Muscle layer of colon (tissue), 2 donors: ENCODE data around the gene UNC13D.

Experiments
- H3K27ac ChIP-seq: one replicate; pipeline ENCODE4 v1.7.0; 2013; ENCODE audit warnings: low read depth, mild to moderate bottlenecking, low read length, moderate library complexity
- H3K27me3 ChIP-seq, 2 donors: one replicate each; pipeline ENCODE4 v1.7.0; 2013; ENCODE audit warnings: low read length in 2 of 2, mild to moderate bottlenecking in 2 of 2; ENCODE audit not compliant: insufficient read depth in 2 of 2, control insufficient read depth in 1 of 2
- H3K36me3 ChIP-seq: one replicate; pipeline ENCODE4 v1.7.0; 2013; ENCODE audit warnings: mild to moderate bottlenecking, low read length; ENCODE audit not compliant: insufficient read depth
- H3K4me1 ChIP-seq: one replicate; pipeline ENCODE4 v1.7.0; 2013; ENCODE audit warnings: mild to moderate bottlenecking, low read length; ENCODE audit not compliant: insufficient read depth
- H3K4me3 ChIP-seq, 2 donors: one replicate each; pipeline ENCODE4 v1.7.0; 2013; ENCODE audit warnings: low read length in 2 of 2, low read depth in 1 of 2, mild to moderate bottlenecking in 1 of 2, moderate library complexity in 1 of 2
- H3K9ac ChIP-seq: one replicate; pipeline ENCODE4 v1.7.0; 2013; ENCODE audit warnings: low read length
- H3K9me3 ChIP-seq: one replicate; pipeline ENCODE4 v1.7.0; 2013; ENCODE audit warnings: mild to moderate bottlenecking, low read length
- donor health status: abdominal sarcoma.
- donor health status: Adenocarcinoma of cecum.

UNC13D gene

GRCh38 chr17:75846692-75847613 is 2.7 kb upstream of the UNC13D start:
- H3K4me1 ChIP-seq, result peaks cover 50% of the 10 kb centered on the region
- no peaks in the 10 kb centered on the region for H3K27me3 ChIP-seq
- H3K36me3 ChIP-seq, result peaks cover 60% of the 10 kb centered on the region
- H3K27ac ChIP-seq, result no peak overlapping the region
- no peaks in the 10 kb centered on the region for H3K9me3 ChIP-seq
- H3K9ac ChIP-seq, result no peak overlapping the region
- H3K4me3 ChIP-seq, result no peak overlapping the region

DNA sequence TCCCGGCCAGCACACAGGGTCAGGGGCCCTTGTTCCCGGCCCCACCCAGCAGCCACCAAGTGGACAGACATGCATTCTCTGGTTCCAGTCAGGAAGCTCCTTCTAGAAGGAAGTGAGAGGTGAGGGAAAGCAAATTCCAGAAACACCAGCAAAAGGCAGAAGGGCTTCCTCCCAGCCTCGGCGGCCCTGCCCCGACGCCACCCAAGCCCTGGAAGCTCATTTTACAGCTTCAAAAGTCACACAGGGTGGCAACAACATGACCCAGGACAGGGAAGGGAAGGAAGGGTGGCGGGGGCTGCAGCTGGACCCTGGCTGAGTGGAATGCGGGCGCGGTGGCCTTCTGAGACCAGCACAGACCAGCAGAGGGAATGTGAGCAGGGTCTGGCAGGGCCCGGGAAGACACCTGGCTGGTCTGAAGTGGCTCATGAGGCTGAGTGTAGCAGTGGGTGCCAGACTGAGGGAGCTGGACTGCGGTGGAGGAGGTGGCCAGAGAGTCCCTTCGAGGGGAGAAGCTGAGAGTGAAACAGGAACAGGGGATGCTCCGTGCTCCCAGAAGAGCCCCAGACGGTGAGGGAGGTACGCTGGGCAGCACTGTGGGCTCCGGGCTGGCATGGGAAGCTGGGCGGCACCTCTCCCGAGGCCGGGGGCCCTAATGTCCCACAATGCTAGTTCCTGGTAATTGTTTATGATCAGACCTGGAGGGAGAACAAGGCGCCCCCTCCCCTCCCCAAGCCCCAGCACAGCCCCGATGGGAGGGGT is 1.9 kb upstream of the UNC13D start:
- Histone ChIP-seq H3K4me3 (no peak overlapping the region), H3K4me1 (peaks cover 42% of the 10 kb centered on the region), H3K27me3 (no peaks in the 10 kb centered on the region), H3K9ac (no peak overlapping the region), H3K36me3 (peaks cover 56% of the 10 kb centered on the region), H3K9me3 (no peaks in the 10 kb centered on the region), H3K27ac (no peak overlapping the region)

- Histone ChIP-seq H3K36me3 (peaks cover 46% of the 10 kb centered on the region), H3K4me1 (peaks cover 34% of the 10 kb centered on the region), H3K4me3 (no peak overlapping the region)
Measured at GRCh38 chr17:75845058-75845711, 981 bp upstream of the UNC13D start.

DNA sequence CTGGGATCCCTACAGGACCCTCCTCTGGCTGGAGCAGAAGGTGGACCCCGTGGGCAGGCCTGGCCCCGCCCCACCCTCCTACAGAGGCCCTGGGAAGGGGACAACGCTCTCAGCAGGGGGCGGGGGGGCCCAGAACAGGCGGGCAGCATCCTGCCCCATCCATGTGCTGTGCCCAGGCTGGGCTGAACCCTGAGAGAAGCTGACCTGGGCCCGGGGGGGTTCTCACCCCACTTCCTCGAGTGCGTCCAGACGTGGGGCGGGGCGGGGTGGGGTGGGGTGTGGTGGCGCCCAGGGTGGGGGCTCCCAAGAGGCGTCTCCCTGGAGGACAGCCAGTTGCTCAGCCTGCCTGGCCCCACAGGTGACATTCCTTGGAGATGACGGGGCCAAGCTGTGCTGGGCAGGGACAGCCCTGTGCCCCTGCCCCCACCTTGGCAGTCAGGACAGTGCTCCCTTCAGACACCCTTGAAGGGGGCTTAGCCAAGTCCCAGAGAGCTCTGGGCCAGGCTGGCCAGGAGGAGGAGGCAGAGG is 390 bp upstream of the UNC13D start:
- H3K27me3 ChIP-seq, result no peaks in the 10 kb centered on the region
- no peaks in the 10 kb centered on the region for H3K9me3 ChIP-seq
- H3K4me3 ChIP-seq, result no peak overlapping the region
- no peak overlapping the region for H3K9ac ChIP-seq
- H3K4me1 ChIP-seq, result peaks cover 29% of the 10 kb centered on the region
- H3K27ac ChIP-seq, result peak overlapping the region; percentile 43
- H3K36me3 ChIP-seq, result peaks cover 41% of the 10 kb centered on the region

More at GRCh38 chr17:75845058-75845711, 981 bp upstream of the UNC13D start:
- H3K9ac ChIP-seq, result no peak overlapping the region
- no peaks in the 10 kb centered on the region for H3K9me3 ChIP-seq
- H3K27me3 ChIP-seq, result no peaks in the 10 kb centered on the region
- peak overlapping the region; percentile 43 for H3K27ac ChIP-seq

DNA sequence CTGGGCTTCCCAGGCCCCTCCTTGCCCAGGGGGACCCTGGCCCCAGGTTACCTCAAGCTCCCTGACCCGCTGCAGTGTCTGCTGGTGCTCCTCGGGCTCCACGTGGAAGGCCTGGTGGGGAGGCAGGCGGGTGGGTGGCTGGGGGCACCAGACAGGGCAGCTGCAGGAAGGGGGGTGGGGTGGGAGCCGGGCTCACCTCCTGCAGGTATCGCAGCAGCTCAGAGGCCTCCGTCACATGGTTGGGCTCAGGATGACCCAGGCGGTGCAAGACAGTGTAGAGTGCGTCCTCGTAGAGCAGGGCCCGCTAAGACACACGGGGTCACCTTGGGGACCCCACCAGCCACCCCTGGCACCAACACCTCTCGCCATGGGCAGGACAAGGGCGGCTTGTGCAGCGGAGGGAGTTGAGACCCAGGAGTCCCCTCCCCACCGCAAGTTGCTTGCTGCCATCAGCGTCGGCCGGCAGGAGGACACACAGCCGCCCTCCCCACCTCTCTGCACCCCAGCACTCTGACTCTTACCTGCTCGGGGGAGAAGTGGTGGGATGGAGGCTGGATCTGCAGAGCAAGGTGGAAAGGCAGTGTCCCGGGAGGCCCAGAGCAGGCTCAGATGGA is 1.1 kb downstream of the UNC13D start:
- Histone ChIP-seq H3K9me3 (no peaks in the 10 kb centered on the region), H3K9ac (no peak overlapping the region), H3K36me3 (peaks cover 25% of the 10 kb centered on the region), H3K4me3 (no peak overlapping the region), H3K27me3 (no peaks in the 10 kb centered on the region), H3K27ac (no peak overlapping the region), H3K4me1 (peaks cover 21% of the 10 kb centered on the region)

DNA sequence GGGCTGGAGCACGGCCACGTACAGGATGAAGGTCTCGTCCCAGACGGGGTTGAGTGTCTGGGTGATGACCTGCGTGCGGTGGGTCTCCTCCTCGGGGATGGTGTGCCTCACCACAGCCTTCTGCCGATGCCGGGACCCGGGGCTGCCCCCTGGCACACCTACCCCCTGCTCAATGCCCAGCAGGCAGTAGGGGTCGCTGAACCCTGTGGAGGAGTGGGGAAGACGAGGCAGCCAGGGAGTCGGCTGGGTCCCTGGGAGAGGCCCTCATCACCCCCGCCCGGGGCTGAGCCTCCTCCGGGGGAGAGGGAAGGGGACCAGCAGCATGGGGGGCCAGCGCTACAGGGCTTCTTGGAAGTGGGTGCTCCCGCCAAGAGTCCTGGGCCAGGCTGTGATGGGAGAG is 1.8 kb downstream of the UNC13D start:
- no peaks in the 10 kb centered on the region for H3K27me3 ChIP-seq
- H3K4me1 ChIP-seq, result peaks cover 17% of the 10 kb centered on the region
- H3K9ac ChIP-seq, result no peak overlapping the region
- no peaks in the 10 kb centered on the region for H3K9me3 ChIP-seq
- peaks cover 19% of the 10 kb centered on the region for H3K36me3 ChIP-seq
- no peak overlapping the region for H3K27ac ChIP-seq
- no peak overlapping the region for H3K4me3 ChIP-seq

GRCh38 chr17:75840799-75841164 is 3.4 kb downstream of the UNC13D start:
- H3K9me3 ChIP-seq, result no peaks in the 10 kb centered on the region
- H3K4me1 ChIP-seq, result peaks cover 12% of the 10 kb centered on the region
- peaks cover 9% of the 10 kb centered on the region for H3K36me3 ChIP-seq
- no peak overlapping the region for H3K4me3 ChIP-seq
- no peaks in the 10 kb centered on the region for H3K27me3 ChIP-seq
- H3K27ac ChIP-seq, result no peak overlapping the region
- H3K9ac ChIP-seq, result no peak overlapping the region

DNA sequence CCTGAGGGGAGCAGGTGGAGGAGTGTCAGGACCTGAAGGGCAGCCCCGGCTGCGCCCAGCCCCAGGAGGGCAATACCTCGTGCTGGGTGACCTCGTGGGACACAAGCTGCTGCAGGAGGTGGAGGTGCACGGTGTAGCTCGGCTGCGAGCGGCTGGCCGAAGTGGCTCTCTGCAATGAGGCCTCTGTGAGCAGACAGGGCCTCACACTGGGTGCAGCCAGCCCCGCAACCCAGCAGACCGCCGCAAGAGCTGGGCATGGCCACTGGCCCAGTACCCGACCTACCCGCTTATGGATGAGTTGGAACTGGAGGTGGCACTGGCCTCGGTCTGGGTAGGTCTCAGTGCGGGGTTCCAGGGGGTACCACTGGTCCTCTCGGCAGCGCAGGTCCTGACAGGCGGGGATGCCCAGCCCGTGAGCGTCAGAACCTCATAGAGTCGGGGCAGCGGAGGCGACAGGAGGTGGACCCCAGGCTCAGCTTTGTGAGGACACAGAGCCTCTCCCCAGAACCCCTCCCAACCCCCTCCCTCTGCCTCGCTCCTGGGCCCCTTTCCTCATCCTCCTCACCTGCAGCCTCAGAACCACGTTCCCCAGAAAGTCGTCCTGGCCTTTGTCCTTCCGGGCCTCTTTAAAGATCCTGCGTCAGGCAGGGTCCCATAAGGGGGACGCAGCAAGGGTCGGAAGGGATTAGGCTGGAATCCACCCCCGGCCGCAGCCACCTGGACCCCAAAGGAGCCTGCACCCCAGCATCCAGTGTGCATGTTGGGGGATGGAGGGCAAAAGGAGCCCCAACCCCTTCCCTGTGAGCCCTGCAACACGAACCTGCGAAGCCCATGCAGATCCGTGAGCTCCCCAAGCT is 4.0 kb downstream of the UNC13D start:
- Histone ChIP-seq H3K36me3 (peaks cover 6% of the 10 kb centered on the region), H3K27ac (no peak overlapping the region), H3K27me3 (no peaks in the 10 kb centered on the region), H3K9me3 (no peaks in the 10 kb centered on the region), H3K4me1 (peaks cover 12% of the 10 kb centered on the region), H3K9ac (no peak overlapping the region), H3K4me3 (no peak overlapping the region)

- Histone ChIP-seq H3K9ac (no peak overlapping the region), H3K9me3 (no peaks in the 10 kb centered on the region), H3K4me1 (peaks cover 10% of the 10 kb centered on the region), H3K27me3 (no peaks in the 10 kb centered on the region), H3K36me3 (peaks cover 15% of the 10 kb centered on the region), H3K4me3 (no peak overlapping the region), H3K27ac (no peak overlapping the region)
Measured at GRCh38 chr17:75838410-75838809, 5.8 kb downstream of the UNC13D start.

GRCh38 chr17:75837899-75838298 is 6.3 kb downstream of the UNC13D start:
- H3K9ac ChIP-seq, result no peak overlapping the region
- no peak overlapping the region for H3K4me3 ChIP-seq
- H3K27me3 ChIP-seq, result no peaks in the 10 kb centered on the region
- H3K9me3 ChIP-seq, result no peaks in the 10 kb centered on the region
- H3K36me3 ChIP-seq, result peaks cover 15% of the 10 kb centered on the region
- peaks cover 10% of the 10 kb centered on the region for H3K4me1 ChIP-seq
- H3K27ac ChIP-seq, result no peak overlapping the region
